NCI-H1048 (cell line): ENCODE results near the gene CDK2.
"Not testable (repeated sequence)": the region's sequence is repeated elsewhere in the genome, so short reads cannot be mapped to it uniquely, and the experiment has no call there.

Experiments
- DNase-seq: peaks from one replicate; lab custom pipeline; 2025; lab: John Stamatoyannopoulos, UW

The CDK2 gene

GRCh38 chr12:55966408-55967281, at the start of gene CDK2:
Gene CDK2, plus strand, starts transcription at chr12:55966830. Its CDS starts 179 bp downstream, at chr12:55967009.
- DNase-seq: peak; percentile 77

- not testable (repeated sequence) for DNase-seq
Measured at GRCh38 chr12:55919032-55919431, 47.6 kb upstream of the CDK2 start.

- no peak for DNase-seq
Measured at GRCh38 chr12:55922126-55922525, 44.5 kb upstream of the CDK2 start.

GRCh38 chr12:55923648-55924047, 43.0 kb upstream of the CDK2 start:
- not testable (repeated sequence) for DNase-seq

- no peak for DNase-seq
Measured at GRCh38 chr12:55925371-55925770, 41.3 kb upstream of the CDK2 start.

- no peak for DNase-seq
Measured at GRCh38 chr12:55925870-55926737, 40.5 kb upstream of the CDK2 start.

- DNase-seq: peak; percentile 86
Measured at GRCh38 chr12:55926738-55927587, 39.7 kb upstream of the CDK2 start.

GRCh38 chr12:55927588-55928502, 38.8 kb upstream of the CDK2 start, which contains the start of gene PYM1:
Gene PYM1, minus strand, starts transcription at chr12:55927894. Its CDS starts 133 bp downstream, at chr12:55927761.
- DNase-seq: no peak

GRCh38 chr12:55929306-55929791, 37.3 kb upstream of the CDK2 start:
- DNase-seq: no peak

GRCh38 chr12:55930771-55931316, 35.8 kb upstream of the CDK2 start, which contains the start of gene DGKA:
Gene DGKA, plus strand, starts transcription at chr12:55931162. Its CDS starts 5,342 bp downstream, at chr12:55936504.
- DNase-seq: no peak

- no peak for DNase-seq
Measured at GRCh38 chr12:55931317-55931779, 35.3 kb upstream of the CDK2 start.

GRCh38 chr12:55931780-55932550, 34.7 kb upstream of the CDK2 start:
- DNase-seq: no peak

- no peak for DNase-seq
Measured at GRCh38 chr12:55932551-55932910, 34.1 kb upstream of the CDK2 start.

GRCh38 chr12:55933169-55933798, 33.3 kb upstream of the CDK2 start:
- DNase-seq: no peak

- no peak for DNase-seq
Measured at GRCh38 chr12:55933799-55934742, 32.6 kb upstream of the CDK2 start.

GRCh38 chr12:55934773-55935172, 31.9 kb upstream of the CDK2 start:
- DNase-seq: no peak

GRCh38 chr12:55935738-55936151, 30.9 kb upstream of the CDK2 start:
- no peak for DNase-seq

GRCh38 chr12:55937981-55938380, 28.6 kb upstream of the CDK2 start:
- DNase-seq: no peak
